Osteoblast (primary cell): Measurements from ENCODE around the gene DPH6. TPM values are rescaled to one million over a fixed set of nuclear protein-coding genes. Genes with fewer than 3 reads are reported as not detected.

ENCODE experiments used
- DNase-seq: peaks from one replicate; pipeline ENCODE4 v3.0.0; 2011; ENCODE audit warnings: low spot score, mixed read lengths; ENCODE audit not compliant: insufficient read length; ENCODE audit errors: missing footprints
- H2AFZ ChIP-seq: 2 replicates; pipeline ENCODE4 v1.6.0; 2011; ENCODE audit warnings: mild to moderate bottlenecking, low read length
- H3K27ac ChIP-seq: 2 replicates; pipeline ENCODE4 v1.5.1; 2011; ENCODE audit warnings: mild to moderate bottlenecking, low read depth, low read length, moderate library complexity
- H3K27me3 ChIP-seq: 2 replicates; pipeline ENCODE4 v1.6.0; 2012; ENCODE audit warnings: mild to moderate bottlenecking, control low read depth, inconsistent platforms, low read length, moderate library complexity; ENCODE audit not compliant: insufficient read depth
- H3K36me3 ChIP-seq: 2 replicates; pipeline ENCODE4 v1.5.1; 2011; ENCODE audit warnings: mild to moderate bottlenecking, low read length, control low read depth, moderate library complexity; ENCODE audit not compliant: insufficient read depth
- H3K4me1 ChIP-seq: 2 replicates; pipeline ENCODE4 v1.5.1; 2011; ENCODE audit warnings: mild to moderate bottlenecking, low read length, control low read depth, moderate library complexity; ENCODE audit not compliant: insufficient read depth
- H3K4me2 ChIP-seq: 2 replicates; pipeline ENCODE4 v1.6.0; 2011; ENCODE audit warnings: mild to moderate bottlenecking, low read length; ENCODE audit not compliant: insufficient read depth
- H3K4me3 ChIP-seq: fragments of 200-600 bp; sonication (generic); 3 replicates; pipeline ENCODE4 v1.5.1; 2012; ENCODE audit warnings: mild to moderate bottlenecking, low read length, inconsistent platforms; ENCODE audit not compliant: insufficient read depth
- H3K79me2 ChIP-seq: 2 replicates; pipeline ENCODE4 v1.6.0; 2012; ENCODE audit warnings: mild to moderate bottlenecking, low read length, control low read depth, inconsistent platforms; ENCODE audit not compliant: insufficient read depth
- H3K9me3 ChIP-seq: 2 replicates; pipeline ENCODE4 v1.5.1; 2011; ENCODE audit warnings: low read depth, low read length, control low read depth
- H4K20me1 ChIP-seq: 2 replicates; pipeline ENCODE4 v1.6.0; 2012; ENCODE audit warnings: mild to moderate bottlenecking, low read length, control low read depth; ENCODE audit not compliant: insufficient read depth
- total RNA-seq: library from RNA; depleted of rRNA; stranded (reverse); fragments of >200 nt; gene quantifications from 2 replicates; pipeline ENCODE4 v1.2.3, GENCODE V29; 2012
- TF ChIP-seq, protein P1 (sequence below): IDR thresholded peaks from 2 replicates; pipeline ENCODE4 v1.5.1; 2011; ENCODE audit warnings: mild to moderate bottlenecking, low read depth, low read length, moderate library complexity; ENCODE audit errors: extremely low read depth

DPH6 gene
- total RNA-seq, 1 donor: 20.6 TPM

DNA sequence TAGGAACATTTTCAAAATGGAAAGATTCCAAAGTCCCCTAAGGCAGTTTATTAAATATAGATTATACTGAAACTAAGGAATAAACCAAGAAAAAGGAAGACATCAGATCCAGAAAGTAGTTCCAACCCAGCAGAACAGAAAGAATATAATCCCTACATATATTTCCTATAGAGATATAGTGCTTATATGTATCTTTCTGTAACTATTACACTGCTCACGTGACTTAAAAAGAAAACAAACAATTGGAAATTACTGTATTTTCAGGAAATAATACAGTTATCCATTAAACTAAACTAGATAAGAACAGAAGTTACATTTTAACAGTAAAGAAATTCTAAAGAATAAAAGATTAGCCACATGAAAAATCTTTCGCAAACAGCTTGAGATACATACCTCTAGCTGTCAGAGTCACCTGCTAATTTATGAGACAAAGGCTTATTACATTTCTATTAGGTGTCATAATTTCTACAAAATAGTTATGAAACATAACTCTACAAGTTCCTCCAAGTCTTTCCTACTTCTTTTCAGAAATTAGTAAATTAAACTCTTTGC, 10.5 kb downstream of the DPH6 start:
- TF ChIP-seq, protein P1, sequence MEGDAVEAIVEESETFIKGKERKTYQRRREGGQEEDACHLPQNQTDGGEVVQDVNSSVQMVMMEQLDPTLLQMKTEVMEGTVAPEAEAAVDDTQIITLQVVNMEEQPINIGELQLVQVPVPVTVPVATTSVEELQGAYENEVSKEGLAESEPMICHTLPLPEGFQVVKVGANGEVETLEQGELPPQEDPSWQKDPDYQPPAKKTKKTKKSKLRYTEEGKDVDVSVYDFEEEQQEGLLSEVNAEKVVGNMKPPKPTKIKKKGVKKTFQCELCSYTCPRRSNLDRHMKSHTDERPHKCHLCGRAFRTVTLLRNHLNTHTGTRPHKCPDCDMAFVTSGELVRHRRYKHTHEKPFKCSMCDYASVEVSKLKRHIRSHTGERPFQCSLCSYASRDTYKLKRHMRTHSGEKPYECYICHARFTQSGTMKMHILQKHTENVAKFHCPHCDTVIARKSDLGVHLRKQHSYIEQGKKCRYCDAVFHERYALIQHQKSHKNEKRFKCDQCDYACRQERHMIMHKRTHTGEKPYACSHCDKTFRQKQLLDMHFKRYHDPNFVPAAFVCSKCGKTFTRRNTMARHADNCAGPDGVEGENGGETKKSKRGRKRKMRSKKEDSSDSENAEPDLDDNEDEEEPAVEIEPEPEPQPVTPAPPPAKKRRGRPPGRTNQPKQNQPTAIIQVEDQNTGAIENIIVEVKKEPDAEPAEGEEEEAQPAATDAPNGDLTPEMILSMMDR: no peak
- H3K27me3 ChIP-seq: no peaks in the 10 kb centered on the region

DNA sequence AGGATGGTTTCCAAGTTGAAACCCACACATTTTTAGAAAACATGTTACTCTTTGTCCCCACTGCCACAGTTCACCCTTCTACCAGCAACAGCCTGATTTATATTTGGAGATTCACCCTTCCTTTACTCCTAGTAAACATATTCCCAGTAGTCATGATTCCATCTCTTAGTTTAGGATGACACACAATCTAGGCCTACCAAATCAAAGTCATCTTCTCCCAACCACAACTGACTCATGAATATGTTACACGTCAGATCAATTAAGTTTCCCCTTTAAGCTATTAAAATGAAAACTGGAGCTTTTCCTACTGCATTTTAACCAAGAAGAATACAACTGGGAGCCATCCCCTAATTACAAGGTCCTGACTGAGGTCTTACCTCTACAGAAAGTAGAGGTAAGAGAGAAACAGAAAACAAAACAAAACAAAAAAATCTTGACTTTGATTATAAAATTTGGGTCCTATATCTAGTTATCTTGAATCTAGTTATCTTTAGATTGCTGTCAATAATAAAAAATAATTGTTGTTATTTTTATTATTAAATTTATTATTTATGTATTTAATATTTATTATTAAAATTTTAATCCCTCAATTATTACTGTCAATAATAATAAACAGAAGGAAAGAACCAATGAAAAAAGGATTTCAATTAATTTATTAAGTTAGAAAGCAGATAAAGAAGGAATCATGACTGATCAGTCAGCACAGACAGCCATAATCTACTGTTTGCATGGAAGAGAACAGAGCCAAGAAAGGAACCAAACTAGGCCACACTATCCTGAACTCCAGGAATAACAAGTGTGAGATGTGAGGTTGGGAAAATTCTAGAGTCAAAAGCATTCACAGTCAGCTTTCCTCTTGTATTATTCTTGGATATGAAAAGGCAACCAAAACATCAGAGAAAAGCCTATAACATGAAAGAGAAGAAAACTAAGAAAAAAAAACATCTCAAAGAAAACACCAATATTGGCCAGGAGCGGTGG, 12.5 kb downstream of the DPH6 start:
- H3K4me1 ChIP-seq: peaks cover 10% of the 10 kb centered on the region
- H3K36me3 ChIP-seq: no peaks in the 10 kb centered on the region
- H3K27ac ChIP-seq: peak overlapping the region; percentile 82
- H4K20me1 ChIP-seq: no peaks in the 10 kb centered on the region
- H3K4me2 ChIP-seq: peak overlapping the region; percentile 2
- no peak overlapping the region for H3K4me3 ChIP-seq
- no peak overlapping the region for H2AFZ ChIP-seq
- no peaks in the 10 kb centered on the region for H3K9me3 ChIP-seq
- no peaks in the 10 kb centered on the region for H3K79me2 ChIP-seq
- no peaks in the 10 kb centered on the region for H3K27me3 ChIP-seq
- TF ChIP-seq, protein P1: no peak
- peak; percentile 57 for DNase-seq

More for the DNA sequence above, 10.5 kb downstream of the DPH6 start:
- Histone ChIP-seq H3K4me2 (no peak overlapping the region), H3K4me1 (peaks cover 17% of the 10 kb centered on the region), H3K27ac (no peak overlapping the region), H3K4me3 (no peak overlapping the region), H2AFZ (no peak overlapping the region), H3K36me3 (no peaks in the 10 kb centered on the region), H3K9me3 (no peaks in the 10 kb centered on the region), H3K79me2 (no peaks in the 10 kb centered on the region), H4K20me1 (no peaks in the 10 kb centered on the region)
- no peak for DNase-seq

- no peak for DNase-seq
- no peaks in the 10 kb centered on the region for H3K79me2 ChIP-seq
- H3K4me1 ChIP-seq: peaks cover 10% of the 10 kb centered on the region
- no peak overlapping the region for H2AFZ ChIP-seq
- TF ChIP-seq, protein P1: no peak
- no peaks in the 10 kb centered on the region for H3K27me3 ChIP-seq
- H3K4me2 ChIP-seq: no peak overlapping the region
- no peaks in the 10 kb centered on the region for H3K36me3 ChIP-seq
- no peaks in the 10 kb centered on the region for H4K20me1 ChIP-seq
- H3K4me3 ChIP-seq: no peak overlapping the region
- H3K9me3 ChIP-seq: no peaks in the 10 kb centered on the region
- H3K27ac ChIP-seq: no peak overlapping the region
Measured at GRCh38 chr15:35530698-35531097, 15.3 kb downstream of the DPH6 start.

GRCh38 chr15:35529784-35530183, 16.2 kb downstream of the DPH6 start:
- Histone ChIP-seq H3K4me1 (peaks cover 10% of the 10 kb centered on the region), H3K4me2 (no peak overlapping the region), H3K9me3 (no peaks in the 10 kb centered on the region), H3K36me3 (no peaks in the 10 kb centered on the region), H2AFZ (no peak overlapping the region), H3K79me2 (no peaks in the 10 kb centered on the region), H3K27ac (no peak overlapping the region), H3K4me3 (no peak overlapping the region), H4K20me1 (no peaks in the 10 kb centered on the region), H3K27me3 (no peaks in the 10 kb centered on the region)
- DNase-seq: no peak
- TF ChIP-seq, protein P1: no peak
